NCI-H1694 treated with DMSO at 0.1 percent for 48 hours (cell line): ENCODE data around the gene PRDM15.

ENCODE experiments used
- DNase-seq: peaks from one replicate; lab custom pipeline; 2025; lab: John Stamatoyannopoulos, UW

The PRDM15 gene

DNA sequence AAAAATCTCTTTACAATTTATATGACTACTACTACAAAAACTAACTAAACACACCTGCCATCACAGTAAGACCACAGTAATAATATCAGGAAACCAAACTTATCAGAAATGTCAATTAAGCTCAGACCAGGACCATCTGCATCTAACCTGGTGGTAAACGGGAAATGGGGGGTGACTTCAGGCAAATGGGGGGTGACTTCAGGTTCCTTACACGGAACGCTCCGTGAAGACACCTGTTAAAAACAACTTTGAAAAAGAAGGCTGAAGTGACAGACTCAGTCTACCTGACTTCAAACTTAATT, 15.8 kb downstream of the PRDM15 start:
- no peak for DNase-seq

DNA sequence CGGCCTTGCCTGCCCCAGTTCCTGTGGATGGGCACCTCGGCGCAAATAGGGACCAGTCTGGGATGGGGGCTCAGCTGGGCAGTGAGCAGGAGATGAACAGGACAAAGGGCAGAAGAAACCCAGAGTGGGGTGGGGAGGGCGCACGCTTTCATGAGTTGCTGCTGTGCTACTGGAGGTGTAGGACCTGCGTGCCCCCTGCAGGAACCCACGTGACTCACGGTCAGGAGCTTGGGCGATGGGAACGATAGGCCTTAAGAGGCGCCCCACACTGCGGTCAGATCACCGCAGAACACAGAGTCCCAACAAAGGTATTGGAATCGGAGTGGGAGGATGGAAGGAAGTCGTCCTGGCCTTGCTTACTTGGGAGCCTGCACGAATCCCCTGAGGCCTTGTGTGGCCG, 17.2 kb downstream of the PRDM15 start:
- DNase-seq: no peak

DNA sequence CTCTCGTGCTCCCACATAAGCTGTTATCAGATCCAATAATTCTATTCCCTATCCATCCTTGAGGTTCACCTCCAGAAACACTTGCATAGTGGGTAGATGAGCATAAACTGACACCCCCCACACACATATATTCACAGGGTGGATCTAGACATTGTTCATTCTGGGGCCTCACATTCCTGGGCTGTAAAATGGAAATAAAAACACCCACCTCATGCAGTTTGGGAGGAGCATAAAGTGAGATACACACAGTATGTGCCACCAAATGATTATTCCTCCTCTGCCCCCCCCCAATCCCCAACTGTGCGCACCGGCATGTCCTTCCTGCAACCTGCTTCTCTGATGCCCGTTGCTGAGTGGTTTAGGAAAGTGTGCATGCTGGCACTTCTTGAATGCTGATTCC, 17.9 kb downstream of the PRDM15 start:
- no peak for DNase-seq

DNA sequence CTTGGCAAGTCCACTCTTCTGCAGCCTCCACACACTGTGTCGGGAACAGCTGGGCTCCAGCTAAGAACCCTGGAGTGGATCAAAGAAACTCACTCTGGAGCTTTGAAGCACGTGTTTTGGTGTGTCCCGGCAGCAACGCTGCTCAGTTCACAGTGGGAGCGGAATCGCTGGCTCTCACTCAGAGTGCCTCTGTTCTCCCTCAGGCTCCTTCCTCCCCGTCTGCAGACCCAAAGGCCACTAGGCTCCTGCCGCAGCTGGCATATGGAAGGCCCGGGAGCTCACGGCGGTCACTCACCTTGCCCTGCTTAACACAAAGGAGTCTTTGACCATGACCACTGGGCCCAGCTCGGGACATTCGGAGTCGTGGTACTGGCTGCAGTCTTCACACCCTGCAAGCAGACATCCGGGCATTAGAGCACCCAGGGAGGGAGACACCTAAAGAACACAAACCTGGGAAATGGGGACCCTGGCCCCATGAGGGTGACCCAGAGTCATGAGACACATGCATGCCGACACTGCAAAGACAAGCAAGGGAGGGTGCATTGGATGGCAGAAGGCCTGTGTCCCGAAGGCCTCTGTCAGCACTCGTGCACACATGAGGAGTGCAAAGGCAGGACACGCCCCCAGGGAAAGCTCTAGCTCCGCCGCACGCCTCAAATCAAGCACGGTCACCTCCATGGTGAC, 19.7 kb downstream of the PRDM15 start:
- no peak for DNase-seq

DNA sequence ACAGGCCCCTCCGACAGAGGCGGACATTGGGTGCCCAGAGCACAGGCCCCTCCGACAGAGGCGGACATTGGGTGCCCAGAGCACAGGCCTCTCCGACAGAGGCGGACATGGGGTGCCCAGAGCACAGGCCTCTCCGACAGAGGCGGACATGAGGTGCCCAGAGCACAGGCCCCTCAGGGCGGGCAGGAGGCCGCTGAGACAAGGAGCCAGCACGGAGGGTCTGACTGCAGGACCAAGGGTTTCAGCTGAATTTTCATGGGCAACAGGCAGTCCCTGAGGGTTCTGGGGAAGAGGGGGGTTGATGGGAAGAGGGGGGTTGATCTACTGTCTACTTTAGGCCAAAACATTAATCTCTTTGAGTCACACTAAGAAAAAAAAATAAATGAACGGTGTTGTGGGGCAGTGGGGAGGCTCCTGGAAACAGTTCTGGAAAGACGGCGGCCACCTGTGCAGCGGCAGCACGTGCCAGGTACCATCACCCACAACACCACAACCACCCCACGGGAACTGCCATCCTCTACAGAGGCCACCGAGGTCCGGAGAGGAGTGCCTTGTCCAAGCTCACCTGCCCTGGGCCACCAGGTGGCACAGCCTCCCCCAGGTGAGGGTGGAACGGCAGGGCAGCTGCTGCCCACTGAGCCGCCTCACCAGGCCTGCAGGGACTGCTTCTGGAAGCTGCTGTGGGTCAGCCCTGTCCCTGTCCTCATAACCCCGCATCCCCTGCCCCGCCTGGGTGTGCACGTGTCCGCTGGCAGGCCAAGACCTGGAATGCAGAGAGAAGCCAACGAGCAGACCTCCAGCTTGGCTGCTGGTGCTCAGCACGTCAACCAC, 20.5 kb downstream of the PRDM15 start:
- DNase-seq: no peak

DNA sequence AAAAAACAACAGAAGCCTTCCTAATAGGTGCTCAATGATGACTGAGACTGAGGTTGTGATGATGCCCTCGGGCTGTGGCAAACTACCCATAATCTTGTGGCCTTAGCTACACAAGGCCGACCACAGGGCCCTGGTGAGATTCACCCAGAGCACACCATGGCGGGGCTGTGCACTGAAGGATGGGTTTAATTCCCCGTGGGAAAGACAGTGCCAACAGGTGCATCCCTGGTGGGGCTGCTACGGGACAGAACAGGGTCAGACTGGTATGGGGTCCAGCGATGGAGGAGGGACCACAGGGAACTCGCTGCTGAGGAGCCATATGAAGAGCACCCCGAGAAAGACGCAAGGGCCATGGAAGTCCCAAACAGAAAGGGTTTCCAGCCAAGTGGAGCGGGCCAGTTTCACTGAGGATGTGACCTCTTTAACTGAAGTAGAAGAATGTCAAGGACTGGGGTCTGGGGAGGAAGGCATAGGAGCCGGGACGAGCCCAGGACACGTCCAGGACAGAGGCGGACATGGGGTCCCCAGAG, 21.3 kb downstream of the PRDM15 start:
- DNase-seq: no peak

DNA sequence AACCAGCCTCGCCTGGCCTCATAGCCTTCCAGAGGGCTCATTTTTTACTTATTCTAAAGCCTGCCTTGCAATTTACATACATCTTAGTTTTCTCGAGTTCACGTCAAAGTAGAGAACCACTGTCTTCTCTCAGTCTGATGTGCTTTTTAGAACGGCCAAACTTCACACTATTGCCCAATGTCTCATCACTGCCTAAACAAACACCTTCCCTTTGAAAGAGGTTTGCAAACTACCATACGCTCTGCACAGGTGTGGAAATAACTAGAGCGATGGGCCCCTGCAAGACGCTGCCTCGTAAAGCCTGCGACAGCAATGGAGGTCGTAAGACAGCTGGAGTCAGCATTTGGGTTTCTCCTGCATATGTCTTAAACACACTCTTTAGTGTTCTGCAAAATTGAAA, 22.6 kb downstream of the PRDM15 start:
- DNase-seq: no peak

DNA sequence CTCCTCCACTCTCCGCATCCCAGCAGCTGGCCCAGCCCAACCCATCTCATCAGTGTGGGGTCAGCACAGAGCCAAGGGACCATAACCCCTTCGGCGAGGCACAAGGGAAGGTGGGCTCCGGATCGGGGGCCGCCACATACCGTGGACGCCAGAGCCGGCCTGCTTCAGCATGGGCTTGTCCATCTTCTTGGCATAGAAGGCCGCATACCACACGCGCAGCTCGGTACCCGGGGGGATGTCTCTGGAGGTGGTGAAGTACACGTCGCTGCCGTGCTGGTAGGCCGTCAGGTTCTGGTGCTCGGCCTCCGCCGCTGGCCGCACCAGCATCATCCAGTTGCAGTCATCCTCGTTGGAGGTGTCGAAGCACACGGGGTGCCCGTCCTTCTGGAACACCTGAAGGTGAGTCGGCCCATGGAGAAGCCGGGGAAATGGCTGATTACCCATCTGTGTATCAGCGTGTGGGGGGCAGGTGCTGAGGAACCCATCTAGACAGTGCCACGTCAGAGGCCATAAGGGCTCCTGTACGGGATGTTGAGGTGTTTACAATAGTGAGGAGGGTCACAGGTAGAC, 24.6 kb downstream of the PRDM15 start:
- no peak for DNase-seq

DNA sequence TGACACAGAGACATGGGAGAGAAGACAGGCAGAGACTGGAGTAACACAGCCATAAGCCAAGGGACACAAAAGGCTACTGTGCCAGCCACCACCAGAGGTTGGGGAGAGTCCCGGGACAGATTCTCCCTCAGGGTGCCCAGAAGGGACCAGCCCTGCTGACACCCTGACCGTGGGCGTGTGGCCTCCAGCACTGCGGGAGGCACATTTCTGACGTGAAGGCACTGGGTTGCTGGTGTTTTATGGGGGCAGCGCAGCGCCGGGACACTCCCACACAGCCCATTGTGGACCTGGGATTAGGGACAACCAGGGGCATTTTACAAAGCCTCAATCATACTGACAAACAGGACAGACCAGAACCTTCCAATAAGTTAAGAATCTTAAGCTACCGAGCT, 26.2 kb downstream of the PRDM15 start:
- no peak for DNase-seq

DNA sequence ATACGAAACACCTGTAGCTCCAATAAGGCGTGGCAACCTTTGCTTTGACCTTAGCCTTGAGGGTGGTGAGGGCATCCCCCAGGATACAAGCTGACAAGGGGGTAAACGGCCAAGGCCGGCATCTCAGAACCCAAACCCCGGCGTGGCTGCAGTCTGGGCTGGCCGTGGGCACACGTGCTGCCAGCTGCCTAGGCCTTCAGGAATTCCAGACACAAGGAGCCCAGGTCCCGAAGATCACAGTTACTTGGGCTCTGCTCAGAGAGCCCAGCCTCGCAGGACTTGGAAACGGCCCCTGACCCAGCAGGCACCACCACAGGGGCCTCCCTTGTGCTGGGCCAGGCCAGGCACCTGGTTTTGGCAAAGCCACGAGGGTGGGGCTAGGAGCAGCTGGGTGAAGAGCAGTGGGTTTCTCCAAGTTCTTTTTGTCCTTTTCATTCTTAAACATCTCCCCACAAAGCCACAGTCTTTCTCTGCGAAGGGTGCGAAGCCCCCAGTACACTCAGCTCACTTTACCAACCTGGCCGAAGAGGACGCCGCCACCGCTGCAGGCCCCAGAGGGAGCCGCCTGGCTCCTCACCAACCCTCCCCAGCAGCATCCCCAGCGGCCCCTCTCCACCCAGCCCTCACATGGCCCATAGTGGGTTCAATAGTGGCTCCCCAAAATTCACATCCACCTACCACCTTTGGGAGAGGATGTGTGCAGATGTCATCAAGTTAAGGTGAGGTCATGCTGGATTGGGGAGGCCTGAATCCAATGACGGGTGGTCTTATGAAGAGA, 26.8 kb downstream of the PRDM15 start:
- no peak for DNase-seq

DNA sequence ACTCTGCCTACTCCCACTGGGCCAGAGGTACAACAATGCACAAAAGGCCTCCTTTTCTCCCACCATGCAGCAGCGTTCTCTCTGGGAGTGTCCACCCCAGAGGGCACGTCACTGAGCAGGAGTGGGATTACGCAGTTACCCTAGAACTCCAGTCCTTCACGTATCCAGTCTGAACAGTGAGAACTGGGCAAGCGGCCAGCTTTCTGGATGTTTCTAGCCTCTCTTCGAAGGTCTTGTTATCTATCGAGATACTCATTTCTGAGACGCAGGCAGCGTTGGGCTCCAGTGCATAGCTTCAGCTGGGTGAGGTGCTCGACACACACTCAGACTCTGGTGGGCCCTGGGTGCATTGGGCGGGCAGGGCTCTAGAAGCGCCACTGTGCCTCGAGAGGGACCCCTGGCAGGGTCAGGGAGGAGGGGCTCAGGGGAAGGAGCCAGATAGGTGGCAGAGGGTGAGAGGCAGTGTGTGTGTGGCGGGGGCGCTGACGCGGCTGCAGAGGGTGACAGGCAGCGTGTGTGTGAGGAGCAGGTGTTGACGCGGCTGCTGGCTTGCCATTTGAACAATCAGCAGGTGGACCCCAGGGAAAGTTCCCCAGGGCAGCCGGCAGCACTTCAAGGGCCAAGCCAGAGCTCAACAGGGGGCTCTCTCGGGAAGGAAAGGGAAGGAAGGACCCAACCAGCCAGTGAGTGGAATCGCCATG, 27.9 kb downstream of the PRDM15 start:
- no peak for DNase-seq

DNA sequence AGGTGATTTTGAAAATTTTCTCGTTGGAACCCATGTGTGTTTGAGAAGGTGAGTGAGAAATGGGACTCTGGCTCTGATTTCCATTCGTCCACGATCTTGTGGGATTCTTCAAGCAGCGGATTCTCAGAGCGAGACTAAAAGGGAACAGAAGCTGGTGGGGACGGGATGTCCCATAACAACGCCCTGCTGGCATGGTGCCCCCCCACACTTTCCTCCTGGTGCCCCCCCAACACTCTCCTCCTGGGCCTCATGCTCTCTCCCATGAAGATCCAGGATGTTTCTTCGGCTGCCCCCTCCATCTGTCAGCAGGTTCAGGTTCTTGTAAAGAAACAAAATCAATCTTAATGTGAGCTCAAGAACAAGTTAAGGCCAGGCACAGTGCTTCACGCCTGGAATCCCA, 29.1 kb downstream of the PRDM15 start:
- no peak for DNase-seq

DNA sequence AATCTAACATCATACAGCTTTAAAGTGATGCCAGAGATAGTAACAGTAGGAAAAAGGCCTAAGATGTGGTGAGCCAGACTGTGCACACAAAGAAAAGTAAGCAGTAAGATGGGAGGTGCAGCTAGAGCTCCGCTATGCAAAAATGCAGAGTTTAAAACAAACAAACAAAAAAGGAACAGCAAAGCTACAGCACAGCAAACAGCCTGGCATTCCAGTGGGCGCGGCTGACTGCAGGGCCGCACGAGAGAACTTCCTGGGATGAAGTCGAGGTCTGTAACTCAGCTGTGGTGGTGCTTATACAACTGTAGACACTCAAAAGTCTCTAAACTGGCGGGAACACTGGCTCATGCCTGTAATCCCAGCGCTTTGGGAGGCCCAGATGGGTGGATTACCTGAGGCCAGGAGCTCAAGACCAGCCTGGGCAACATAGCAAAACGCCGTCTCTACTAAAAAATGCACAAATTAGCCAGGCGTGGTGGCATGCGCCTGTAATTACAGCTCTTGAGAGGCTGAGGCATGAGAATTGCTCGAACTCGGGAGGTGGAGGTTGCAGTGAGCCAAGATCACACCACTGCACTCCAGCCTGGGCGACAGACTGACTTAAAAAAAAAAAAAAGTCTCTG, 30.1 kb downstream of the PRDM15 start:
- DNase-seq: no peak

DNA sequence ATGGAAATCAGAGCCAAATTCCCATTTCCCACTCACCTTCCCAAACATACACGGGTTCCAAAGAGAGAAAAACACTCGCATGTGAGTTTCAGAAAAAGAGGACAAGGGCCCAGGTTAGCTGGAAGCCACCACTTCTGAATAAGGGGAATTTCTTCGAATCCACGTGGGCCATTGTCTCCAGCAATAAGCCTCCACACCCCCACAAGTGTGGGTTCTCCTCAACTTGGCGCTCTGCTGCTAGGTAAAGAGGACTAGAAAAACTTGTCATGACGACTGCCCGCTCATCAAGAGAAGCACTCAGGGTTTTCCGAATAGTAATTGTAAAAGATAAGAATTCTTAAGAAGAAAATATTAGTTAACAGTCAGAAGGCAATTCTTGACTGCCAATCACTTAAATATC, 30.6 kb downstream of the PRDM15 start:
- no peak for DNase-seq

DNA sequence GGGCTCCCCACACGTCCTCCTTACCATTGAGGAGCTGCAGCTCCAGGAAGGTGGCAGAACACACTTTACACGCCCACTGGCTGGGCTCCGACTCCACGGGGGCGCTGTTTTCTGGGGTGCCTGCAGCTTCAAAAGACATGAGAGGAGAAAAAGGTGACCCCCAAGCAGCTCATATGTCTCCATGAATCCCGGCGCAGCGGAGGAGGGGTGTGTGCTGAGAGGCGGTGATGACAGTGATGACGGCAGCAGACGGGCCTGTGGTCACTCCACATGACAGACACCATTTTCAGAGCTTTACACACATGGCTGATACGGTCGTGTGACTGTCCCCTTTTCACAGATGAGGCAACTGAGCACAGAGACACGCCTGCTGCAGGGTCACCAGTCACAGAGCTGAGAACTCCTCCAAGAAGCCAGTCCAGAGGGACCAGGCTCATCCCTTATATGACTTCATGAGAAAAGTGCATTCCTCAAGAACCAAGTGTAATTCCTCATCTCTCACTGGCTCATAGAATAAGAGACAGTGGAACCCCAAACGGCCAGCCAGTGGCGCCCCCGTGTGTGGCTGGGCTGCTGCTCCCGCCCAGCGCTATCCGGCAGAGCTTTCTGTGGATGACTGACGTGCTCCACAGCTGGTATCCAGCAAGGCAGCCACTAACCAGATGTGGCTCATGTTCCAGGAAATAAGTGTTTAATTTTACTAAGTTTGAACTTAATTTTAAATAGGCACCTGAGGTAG, 31.9 kb downstream of the PRDM15 start:
- no peak for DNase-seq

DNA sequence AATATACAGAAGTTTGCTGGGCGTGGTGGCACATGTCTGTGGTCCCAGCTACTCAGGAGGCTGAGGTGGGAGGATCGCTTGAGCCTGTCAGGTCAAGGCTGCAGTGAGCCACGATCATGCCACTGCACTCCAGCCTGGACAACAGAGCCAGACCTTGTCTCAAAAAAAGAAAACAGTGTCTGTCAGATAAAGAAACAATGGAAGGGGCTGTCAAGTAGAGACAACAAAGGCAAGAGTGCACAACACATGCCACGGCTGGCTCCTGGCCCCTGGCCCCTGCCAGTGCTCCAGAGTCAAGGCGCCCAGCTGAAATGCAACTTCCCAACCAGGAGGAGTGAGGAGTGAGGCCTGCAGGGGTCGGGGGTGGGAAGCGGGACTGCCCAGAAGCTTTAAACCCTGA, 32.6 kb downstream of the PRDM15 start:
- DNase-seq: no peak

DNA sequence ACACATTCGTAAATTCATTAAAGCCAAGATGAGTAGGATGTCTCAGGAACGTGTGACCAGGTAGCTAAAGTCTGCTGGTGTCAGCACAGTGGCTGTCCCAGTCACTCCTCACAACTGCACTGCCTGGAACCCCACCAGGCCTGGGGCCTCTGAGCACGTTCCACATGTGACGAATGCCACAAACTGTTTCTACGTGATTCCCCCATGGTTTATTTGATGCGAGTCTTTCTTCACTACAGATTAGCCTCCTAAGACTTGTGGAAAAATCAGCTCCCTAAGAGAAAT, 33.2 kb downstream of the PRDM15 start:
- no peak for DNase-seq

DNA sequence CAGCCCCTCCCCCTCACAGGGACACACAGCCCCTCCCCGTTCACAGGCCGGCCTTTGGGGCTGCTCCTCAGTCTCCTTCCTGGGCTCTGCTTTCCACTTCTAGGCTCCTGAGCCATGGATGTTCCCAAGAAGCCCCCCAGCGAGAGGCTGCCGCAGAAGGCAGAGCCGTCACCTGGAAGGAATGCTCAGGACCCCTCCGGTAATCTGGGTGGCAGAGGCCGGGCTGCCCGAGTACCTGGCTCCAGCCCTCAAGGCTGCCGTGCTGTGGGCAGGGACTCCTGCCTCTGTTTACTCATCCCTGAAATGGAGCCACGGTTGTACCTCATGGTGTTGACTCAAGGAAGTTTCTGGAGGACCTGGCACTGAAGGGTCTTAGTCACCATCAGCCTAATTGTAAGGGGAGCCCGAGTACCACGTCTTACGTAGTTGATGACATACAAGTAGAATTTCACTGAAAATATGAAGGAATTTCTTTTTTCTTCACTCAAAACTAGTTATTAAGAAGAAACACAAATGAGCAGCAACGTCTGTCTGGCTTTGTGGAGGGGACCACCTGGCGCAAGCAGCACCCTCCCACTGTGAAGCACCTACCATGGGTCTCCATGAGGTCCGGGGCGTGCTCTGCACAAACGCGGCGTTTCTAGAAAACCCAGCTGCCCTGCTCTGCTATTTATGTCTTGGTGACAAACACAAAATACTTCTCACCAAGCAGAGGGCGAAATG, 33.7 kb downstream of the PRDM15 start:
- no peak for DNase-seq

DNA sequence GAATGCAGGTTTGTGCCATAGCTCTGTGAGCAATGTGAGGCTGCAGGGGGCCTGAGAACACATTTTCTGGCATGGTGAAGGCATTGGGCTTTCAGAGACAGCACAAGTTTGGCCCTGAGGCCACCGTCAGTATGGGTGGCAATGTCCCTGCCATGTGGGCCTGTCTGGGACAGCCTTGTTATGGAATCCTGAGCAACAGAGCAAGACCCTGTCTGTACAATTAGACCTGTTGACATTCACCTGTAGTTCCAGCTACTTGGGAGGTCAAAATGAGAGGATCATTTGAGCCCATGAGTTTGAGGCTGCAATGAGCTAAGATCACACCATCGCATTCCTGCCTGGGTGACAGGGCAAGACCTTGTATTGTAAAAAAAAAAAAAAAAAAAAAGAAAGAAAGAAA, 35.6 kb downstream of the PRDM15 start:
- DNase-seq: no peak

DNA sequence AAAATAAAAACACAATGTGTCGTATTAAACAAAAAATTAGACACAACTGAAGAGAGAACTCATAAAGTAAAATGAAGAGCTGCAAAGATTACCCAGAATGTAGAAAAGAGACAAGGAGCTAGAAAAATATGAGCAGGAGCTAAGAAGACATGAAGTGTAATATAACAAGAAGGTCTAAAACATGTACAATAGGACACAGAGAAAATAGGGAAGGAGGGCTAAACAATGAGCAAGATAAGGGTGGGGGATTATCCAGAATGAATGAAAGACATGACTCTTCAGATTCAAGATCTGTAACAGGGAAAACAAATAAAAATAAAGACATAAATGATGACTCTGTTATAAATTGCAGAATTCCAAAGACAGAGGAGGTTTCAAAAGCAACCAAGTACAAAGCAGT, 38.3 kb downstream of the PRDM15 start:
- DNase-seq: no peak
